ENCODE data around the gene PTPRA. TPM values are rescaled to one million over a fixed set of nuclear protein-coding genes. Genes with fewer than 3 reads are reported as not detected.
A peak's percentile ranks its signal among the peaks of the same experiment; 100 is the strongest.

PTPRA gene
- total and polyA plus RNA-seq, 2 of the 13 experiments (the other 11 are each of a cell fraction or from before 2014, with no cell fraction given) = 47.2 to 127 TPM

GRCh38 chr20:3082955-3083952, 210.0 kb downstream of the PTPRA start (continued):
- TF ChIP-seq PHF8 (CRISPR knock-in tag; IDR thresholded peaks at IDR 0.05) = peak; percentile 4; the same call in 1 of the 2 replicates
- TF ChIP-seq MEIS1 (CRISPR knock-in tag; IDR thresholded peaks at IDR 0.05; ENCODE audit: borderline replicate concordance) = peak; percentile 53
- TF ChIP-seq NCOA2 (CRISPR knock-in tag; IDR thresholded peaks at IDR 0.05) = no peak
- no peak for TF ChIP-seq FOXM1 (CRISPR knock-in tag; IDR thresholded peaks at IDR 0.05)
- no peak for TF ChIP-seq ZNF878 (CRISPR knock-in tag; IDR thresholded peaks at IDR 0.05)
- 0 out of 2 replicates have a peak, but pooled peaks have one; percentile 24 for TF ChIP-seq ZNF501 (CRISPR knock-in tag; IDR thresholded peaks at IDR 0.05)
- TF ChIP-seq CEBPB (IDR thresholded peaks at IDR 0.05; ENCODE audit: borderline replicate concordance, low read depth, low read length) = peak; percentile 57; the same call in 1 of the 2 replicates
- TF ChIP-seq ZNF513 (CRISPR knock-in tag; conservative IDR thresholded peaks at IDR 0.05) = no peak
- TF ChIP-seq LCORL (IDR thresholded peaks at IDR 0.05) = no peak
- TF ChIP-seq LCORL (CRISPR knock-in tag; IDR thresholded peaks at IDR 0.05) = no peak
- TF ChIP-seq GMEB2 (CRISPR knock-in tag; IDR thresholded peaks at IDR 0.05; ENCODE audit: low read depth) = no peak
- no peak for TF ChIP-seq ZNF382 (CRISPR knock-in tag; IDR thresholded peaks at IDR 0.05; ENCODE audit: borderline replicate concordance)
- TF ChIP-seq ZNF777 (CRISPR knock-in tag; IDR thresholded peaks at IDR 0.05) = peak; percentile 32; the same call in 1 of the 2 replicates
- peak; percentile 71; the same call in 1 of the 2 replicates for TF ChIP-seq ZNF430 (CRISPR knock-in tag; IDR thresholded peaks at IDR 0.05)
- TF ChIP-seq HDAC1 (CRISPR knock-in tag; IDR thresholded peaks at IDR 0.05) = peak; percentile 36; the same call in 1 of the 2 replicates
